A673 (cell line): Measurements from ENCODE around the gene SIDT2.

ENCODE experiments used
- EZH2 ChIP-seq: fragments of 200-600 bp; sonication (generic); IDR thresholded peaks from 2 replicates; pipeline ENCODE4 v1.6.1; 2017; ENCODE audit warnings: borderline replicate concordance, low read depth, mild to moderate bottlenecking, mixed read lengths, antibody characterized with exemption, low read length; ENCODE audit not compliant: poor library complexity, severe bottlenecking
- TF ChIP-seq, protein P1 (sequence below): fragments of 300-800, 200-600 bp; sonication (generic); conservative IDR thresholded peaks from 2 replicates; pipeline ENCODE4 v1.5.1; 2017; ENCODE audit warnings: low read depth, mild to moderate bottlenecking, antibody characterized with exemption, low read length, moderate library complexity, mixed read lengths

DNA sequence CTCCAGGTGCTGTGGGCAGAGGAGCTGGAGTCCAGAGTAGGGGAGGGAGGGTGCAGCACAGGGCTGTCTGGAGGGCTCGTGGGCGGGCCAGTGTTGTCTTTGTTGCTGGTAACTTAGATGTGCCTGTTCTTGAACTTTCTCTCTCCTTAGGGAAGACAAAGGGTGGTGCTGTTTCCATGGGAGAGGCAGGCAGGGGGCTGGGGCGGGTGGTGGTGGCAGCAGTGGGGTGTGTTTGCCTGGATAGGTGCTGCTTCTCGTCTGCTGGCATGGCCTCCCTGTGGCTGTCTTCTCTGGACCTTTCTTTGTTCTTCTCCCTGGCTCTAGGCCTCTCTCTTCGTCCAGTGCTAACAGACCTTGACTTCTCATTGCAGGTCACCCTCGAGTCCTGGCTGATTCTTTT lies 8.5 kb downstream of the SIDT2 start:
- TF ChIP-seq EZH2: no peak
- TF ChIP-seq, protein P1, sequence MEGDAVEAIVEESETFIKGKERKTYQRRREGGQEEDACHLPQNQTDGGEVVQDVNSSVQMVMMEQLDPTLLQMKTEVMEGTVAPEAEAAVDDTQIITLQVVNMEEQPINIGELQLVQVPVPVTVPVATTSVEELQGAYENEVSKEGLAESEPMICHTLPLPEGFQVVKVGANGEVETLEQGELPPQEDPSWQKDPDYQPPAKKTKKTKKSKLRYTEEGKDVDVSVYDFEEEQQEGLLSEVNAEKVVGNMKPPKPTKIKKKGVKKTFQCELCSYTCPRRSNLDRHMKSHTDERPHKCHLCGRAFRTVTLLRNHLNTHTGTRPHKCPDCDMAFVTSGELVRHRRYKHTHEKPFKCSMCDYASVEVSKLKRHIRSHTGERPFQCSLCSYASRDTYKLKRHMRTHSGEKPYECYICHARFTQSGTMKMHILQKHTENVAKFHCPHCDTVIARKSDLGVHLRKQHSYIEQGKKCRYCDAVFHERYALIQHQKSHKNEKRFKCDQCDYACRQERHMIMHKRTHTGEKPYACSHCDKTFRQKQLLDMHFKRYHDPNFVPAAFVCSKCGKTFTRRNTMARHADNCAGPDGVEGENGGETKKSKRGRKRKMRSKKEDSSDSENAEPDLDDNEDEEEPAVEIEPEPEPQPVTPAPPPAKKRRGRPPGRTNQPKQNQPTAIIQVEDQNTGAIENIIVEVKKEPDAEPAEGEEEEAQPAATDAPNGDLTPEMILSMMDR: no peak
